Nephron (organoid): ENCODE measurements around the gene GDF2.

ENCODE experiments used
- H3K27ac Mint-ChIP-seq, 3 experiments: 2 replicates each; pipeline ENCODE4 v1.8.0; 2020; ENCODE audit warnings: mixed read lengths in 3 of 3, mild to moderate bottlenecking in 2 of 3, moderate library complexity in 1 of 3
- H3K27me3 Mint-ChIP-seq: 2 replicates; pipeline ENCODE4 v1.8.0; 2021; ENCODE audit warnings: low read depth, mild to moderate bottlenecking, moderate library complexity, mixed read lengths
- H3K36me3 Mint-ChIP-seq: 2 replicates; pipeline ENCODE4 v1.8.0; 2020; ENCODE audit warnings: low read depth, mixed read lengths
- H3K4me1 Mint-ChIP-seq: 2 replicates; pipeline ENCODE4 v1.8.0; 2020; ENCODE audit warnings: mixed read lengths
- H3K4me3 Mint-ChIP-seq, 3 experiments: 2 replicates each; pipeline ENCODE4 v1.8.0; 2020; ENCODE audit warnings: mild to moderate bottlenecking in 3 of 3, mixed read lengths in 3 of 3, moderate library complexity in 2 of 3
- H3K9me3 Mint-ChIP-seq: 2 replicates; pipeline ENCODE4 v1.8.0; 2020; ENCODE audit warnings: mixed read lengths
- TF ChIP-seq, protein P1 (sequence below), 3 experiments: fragments of 200-600 bp; sonication (generic); IDR thresholded peaks; one replicate each; pipeline ENCODE4 v1.5.0; 2021; ENCODE audit warnings: antibody characterized with exemption in 3 of 3; ENCODE audit not compliant: unreplicated experiment in 3 of 3

The GDF2 gene

DNA sequence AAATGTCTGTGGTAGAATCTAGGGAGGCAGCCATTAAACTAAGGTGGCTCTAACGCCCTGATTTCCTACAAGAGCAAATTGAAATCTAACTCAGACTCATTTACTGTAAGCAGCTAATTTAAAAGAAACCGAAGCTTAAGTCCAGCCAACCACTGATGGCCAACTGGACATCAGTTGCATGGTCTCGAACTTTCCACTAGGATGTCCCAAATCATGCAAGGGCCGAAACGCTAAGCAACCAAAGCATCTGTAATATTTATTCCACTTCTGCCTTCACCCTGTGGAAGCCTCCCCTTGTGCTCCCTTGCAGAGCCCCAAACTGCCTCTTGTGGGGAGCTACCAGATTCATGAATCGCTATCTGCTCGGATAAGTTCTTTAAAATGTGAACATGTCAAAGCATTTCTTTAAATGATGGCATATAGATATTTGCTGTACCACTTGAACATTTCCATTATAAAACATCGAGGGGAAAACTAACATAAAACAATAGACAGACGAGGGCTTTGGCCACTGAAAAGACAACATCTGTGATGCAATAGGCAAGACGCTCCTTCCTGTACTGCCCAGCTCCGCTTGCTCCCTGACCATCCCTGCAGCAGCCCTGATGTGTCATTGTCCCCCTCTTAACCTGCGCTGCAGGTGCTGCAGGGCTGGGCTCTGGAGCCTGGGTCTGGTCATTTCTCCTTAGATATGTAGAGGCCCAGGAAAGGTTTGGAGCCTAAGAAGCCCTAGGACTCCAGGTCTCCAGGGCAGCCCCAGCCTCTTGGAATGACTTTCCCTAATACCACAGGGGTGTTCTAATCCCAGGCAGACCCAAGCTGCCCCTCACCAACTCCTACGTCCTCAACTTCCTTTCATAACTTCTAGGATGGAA is 23.0 kb downstream of the GDF2 start:
- Mint-ChIP-seq H3K4me1 (peaks cover 5% of the 10 kb centered on the region), H3K27me3 (peaks cover 7% of the 10 kb centered on the region), H3K27ac (no peak overlapping the region), H3K4me3 (no peak overlapping the region), H3K9me3 (no peaks in the 10 kb centered on the region), H3K36me3 (no peaks in the 10 kb centered on the region)
- TF ChIP-seq, protein P1, sequence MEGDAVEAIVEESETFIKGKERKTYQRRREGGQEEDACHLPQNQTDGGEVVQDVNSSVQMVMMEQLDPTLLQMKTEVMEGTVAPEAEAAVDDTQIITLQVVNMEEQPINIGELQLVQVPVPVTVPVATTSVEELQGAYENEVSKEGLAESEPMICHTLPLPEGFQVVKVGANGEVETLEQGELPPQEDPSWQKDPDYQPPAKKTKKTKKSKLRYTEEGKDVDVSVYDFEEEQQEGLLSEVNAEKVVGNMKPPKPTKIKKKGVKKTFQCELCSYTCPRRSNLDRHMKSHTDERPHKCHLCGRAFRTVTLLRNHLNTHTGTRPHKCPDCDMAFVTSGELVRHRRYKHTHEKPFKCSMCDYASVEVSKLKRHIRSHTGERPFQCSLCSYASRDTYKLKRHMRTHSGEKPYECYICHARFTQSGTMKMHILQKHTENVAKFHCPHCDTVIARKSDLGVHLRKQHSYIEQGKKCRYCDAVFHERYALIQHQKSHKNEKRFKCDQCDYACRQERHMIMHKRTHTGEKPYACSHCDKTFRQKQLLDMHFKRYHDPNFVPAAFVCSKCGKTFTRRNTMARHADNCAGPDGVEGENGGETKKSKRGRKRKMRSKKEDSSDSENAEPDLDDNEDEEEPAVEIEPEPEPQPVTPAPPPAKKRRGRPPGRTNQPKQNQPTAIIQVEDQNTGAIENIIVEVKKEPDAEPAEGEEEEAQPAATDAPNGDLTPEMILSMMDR (IDR thresholded peaks at IDR 0.05; ENCODE audit: unreplicated experiment in 3 of 3) = no peak

DNA sequence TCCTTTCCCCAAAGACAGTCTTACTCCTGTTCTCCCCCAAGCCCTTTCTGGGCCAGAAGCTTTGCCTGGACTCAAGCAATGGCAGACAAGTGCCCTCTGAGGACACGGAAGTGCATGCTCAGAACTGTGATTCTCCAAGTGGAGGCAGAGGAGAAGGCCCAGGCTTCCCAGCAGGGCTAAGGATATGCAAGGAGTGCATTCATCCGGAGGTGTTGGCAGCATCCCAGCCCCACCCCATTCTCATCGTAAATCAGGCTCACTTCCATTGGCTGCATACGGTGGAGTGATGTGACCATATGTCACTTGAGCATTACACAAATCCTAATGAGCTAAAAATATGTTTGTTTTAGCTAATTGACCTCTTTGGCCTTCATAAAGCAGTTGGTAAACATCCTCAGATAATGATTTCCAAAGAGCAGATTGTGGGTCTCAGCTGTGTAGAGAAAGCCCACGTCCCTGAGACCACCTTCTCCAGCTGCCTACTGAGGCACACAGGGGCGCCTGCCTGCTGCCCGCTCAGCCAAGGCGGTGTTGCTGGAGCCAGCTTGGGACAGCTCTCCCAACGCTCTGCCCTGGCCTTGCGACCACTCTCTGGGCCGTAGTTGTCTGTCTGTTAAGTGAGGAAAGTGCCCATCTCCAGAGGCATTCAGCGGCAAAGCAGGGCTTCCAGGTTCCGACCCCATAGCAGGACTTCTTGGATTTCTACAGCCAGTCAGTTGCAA is 24.5 kb downstream of the GDF2 start:
- no peak overlapping the region for H3K4me3 Mint-ChIP-seq
- H3K36me3 Mint-ChIP-seq = no peaks in the 10 kb centered on the region
- H3K9me3 Mint-ChIP-seq = no peaks in the 10 kb centered on the region
- TF ChIP-seq, protein P1 (IDR thresholded peaks at IDR 0.05; ENCODE audit: unreplicated experiment in 3 of 3) = no peak
- H3K27me3 Mint-ChIP-seq = peaks cover 4% of the 10 kb centered on the region
- H3K4me1 Mint-ChIP-seq = peaks cover 5% of the 10 kb centered on the region
- no peak overlapping the region for H3K27ac Mint-ChIP-seq

DNA sequence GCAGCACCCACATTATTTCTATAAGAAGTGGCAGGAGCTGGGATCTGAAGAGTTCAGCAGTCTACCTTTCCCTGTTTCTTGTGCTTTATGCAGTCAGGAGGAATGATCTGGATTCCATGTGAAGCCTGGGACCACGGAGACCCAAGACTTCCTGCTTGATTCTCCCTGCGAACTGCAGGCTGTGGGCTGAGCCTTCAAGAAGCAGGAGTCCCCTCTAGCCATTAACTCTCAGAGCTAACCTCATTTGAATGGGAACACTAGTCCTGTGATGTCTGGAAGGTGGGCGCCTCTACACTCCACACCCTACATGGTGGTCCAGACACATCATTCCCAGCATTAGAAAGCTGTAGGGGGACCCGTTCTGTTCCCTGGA is 25.0 kb downstream of the GDF2 start:
- TF ChIP-seq, protein P1 (IDR thresholded peaks at IDR 0.05; ENCODE audit: unreplicated experiment in 3 of 3) = no peak
- no peaks in the 10 kb centered on the region for H3K36me3 Mint-ChIP-seq
- peaks cover 5% of the 10 kb centered on the region for H3K4me1 Mint-ChIP-seq
- no peak overlapping the region for H3K27ac Mint-ChIP-seq
- no peaks in the 10 kb centered on the region for H3K9me3 Mint-ChIP-seq
- no peak overlapping the region for H3K4me3 Mint-ChIP-seq
- H3K27me3 Mint-ChIP-seq = peaks cover 4% of the 10 kb centered on the region

DNA sequence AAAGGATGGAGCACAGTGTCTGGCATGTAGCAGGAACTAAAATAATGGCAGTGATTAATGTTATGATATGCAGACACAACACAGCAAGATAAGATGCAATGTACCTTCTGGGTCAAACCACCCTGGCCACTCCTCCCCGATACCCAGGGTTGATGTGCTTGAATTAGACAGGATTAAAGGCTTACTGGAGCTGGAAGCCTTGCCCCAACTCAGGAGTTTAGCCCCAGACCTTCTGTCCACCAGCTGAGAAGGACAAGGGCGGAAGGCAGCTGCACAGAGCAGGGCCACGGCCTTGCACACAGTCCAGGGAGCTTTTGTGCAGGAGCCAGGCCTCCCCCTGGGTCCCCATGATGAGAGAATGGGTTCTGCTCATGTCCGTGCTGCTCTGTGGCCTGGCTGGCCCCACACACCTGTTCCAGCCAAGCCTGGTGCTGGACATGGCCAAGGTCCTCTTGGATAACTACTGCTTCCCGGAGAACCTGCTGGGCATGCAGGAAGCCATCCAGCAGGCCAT is 25.9 kb downstream of the GDF2 start, which contains the start of gene RBP3:
Gene RBP3, plus strand, starts transcription at position 226 of the 514 bp plus-strand sequence. Its CDS starts 122 bp downstream, at position 348.
- TF ChIP-seq, protein P1 (IDR thresholded peaks at IDR 0.05; ENCODE audit: unreplicated experiment in 3 of 3) = no peak
- Mint-ChIP-seq H3K36me3 (no peaks in the 10 kb centered on the region), H3K9me3 (no peaks in the 10 kb centered on the region), H3K4me1 (peaks cover 5% of the 10 kb centered on the region), H3K27ac (peak within 1 kb of the TSS in 1 of 3 experiments; percentile 41), H3K27me3 (peaks cover 5% of the 10 kb centered on the region), H3K4me3 (no peak within 1 kb of the TSS)

DNA sequence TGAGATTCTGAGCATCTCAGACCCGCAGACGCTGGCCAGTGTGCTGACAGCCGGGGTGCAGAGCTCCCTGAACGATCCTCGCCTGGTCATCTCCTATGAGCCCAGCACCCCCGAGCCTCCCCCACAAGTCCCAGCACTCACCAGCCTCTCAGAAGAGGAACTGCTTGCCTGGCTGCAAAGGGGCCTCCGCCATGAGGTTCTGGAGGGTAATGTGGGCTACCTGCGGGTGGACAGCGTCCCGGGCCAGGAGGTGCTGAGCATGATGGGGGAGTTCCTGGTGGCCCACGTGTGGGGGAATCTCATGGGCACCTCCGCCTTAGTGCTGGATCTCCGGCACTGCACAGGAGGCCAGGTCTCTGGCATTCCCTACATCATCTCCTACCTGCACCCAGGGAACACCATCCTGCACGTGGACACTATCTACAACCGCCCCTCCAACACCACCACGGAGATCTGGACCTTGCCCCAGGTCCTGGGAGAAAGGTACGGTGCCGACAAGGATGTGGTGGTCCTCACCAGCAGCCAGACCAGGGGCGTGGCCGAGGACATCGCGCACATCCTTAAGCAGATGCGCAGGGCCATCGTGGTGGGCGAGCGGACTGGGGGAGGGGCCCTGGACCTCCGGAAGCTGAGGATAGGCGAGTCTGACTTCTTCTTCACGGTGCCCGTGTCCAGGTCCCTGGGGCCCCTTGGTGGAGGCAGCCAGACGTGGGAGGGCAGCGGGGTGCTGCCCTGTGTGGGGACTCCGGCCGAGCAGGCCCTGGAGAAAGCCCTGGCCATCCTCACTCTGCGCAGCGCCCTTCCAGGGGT is 26.6 kb downstream of the GDF2 start:
- H3K36me3 Mint-ChIP-seq = no peaks in the 10 kb centered on the region
- no peak overlapping the region for H3K4me3 Mint-ChIP-seq
- H3K27ac Mint-ChIP-seq = no peak overlapping the region
- peaks cover 12% of the 10 kb centered on the region for H3K27me3 Mint-ChIP-seq
- H3K9me3 Mint-ChIP-seq = no peaks in the 10 kb centered on the region
- H3K4me1 Mint-ChIP-seq = peaks cover 5% of the 10 kb centered on the region
- TF ChIP-seq, protein P1 (IDR thresholded peaks at IDR 0.05; ENCODE audit: unreplicated experiment in 3 of 3) = no peak
